Lung (tissue), 12 donors: Measurements from ENCODE around the gene GCNT4. TPM values are rescaled to one million over a fixed set of nuclear protein-coding genes. Genes with fewer than 3 reads are reported as not detected.

Experiments used
- ATAC-seq: fragments of 200-7000 bp; cut with Tn5 transposase; one replicate; pipeline ENCODE4 v1.9.1; 2020; ENCODE audit warnings: moderate number of reproducible peaks; ENCODE audit not compliant: insufficient read depth, low FRiP score
- DNase-seq, 3 donors: peaks; one replicate each; pipeline ENCODE4 v3.0.0-alpha.2; 2013 to 2017
- H3K27ac ChIP-seq, 2 donors: one replicate each; pipeline ENCODE4 v1.5.1; 2013; ENCODE audit warnings: mild to moderate bottlenecking in 2 of 2, moderate library complexity in 2 of 2, control low read depth in 1 of 2, inconsistent platforms in 1 of 2, low read depth in 1 of 2, low read length in 1 of 2
- H3K27me3 ChIP-seq, 3 donors: one replicate each; pipeline ENCODE4 v1.5.1; 2013; ENCODE audit warnings: low read length in 2 of 3; ENCODE audit not compliant: control insufficient read depth in 3 of 3, insufficient read depth in 3 of 3
- H3K36me3 ChIP-seq, 4 donors: one replicate each; pipeline ENCODE4 v1.5.1; 2013; ENCODE audit warnings: low read length in 4 of 4, mild to moderate bottlenecking in 1 of 4, moderate library complexity in 1 of 4; ENCODE audit not compliant: control insufficient read depth in 4 of 4, insufficient read depth in 4 of 4
- H3K4me1 ChIP-seq, 5 donors: one replicate each; pipeline ENCODE4 v1.5.1; 2013; ENCODE audit warnings: low read length in 5 of 5, mild to moderate bottlenecking in 2 of 5, moderate library complexity in 1 of 5; ENCODE audit not compliant: control insufficient read depth in 5 of 5, insufficient read depth in 5 of 5
- H3K4me3 ChIP-seq: one replicate; pipeline ENCODE4 v1.5.1; 2013; ENCODE audit warnings: mild to moderate bottlenecking, control low read depth, moderate library complexity
- H3K9ac ChIP-seq, 2 donors: one replicate each; pipeline ENCODE4 v1.5.1; 2013; ENCODE audit warnings: low read length in 2 of 2, control low read depth in 1 of 2; ENCODE audit not compliant: insufficient read depth in 1 of 2
- H3K9me3 ChIP-seq, 4 donors: one replicate each; pipeline ENCODE4 v1.5.1; 2013; ENCODE audit warnings: low read length in 3 of 4, mild to moderate bottlenecking in 1 of 4, moderate library complexity in 1 of 4; ENCODE audit not compliant: control insufficient read depth in 4 of 4, insufficient read depth in 3 of 4
- WGBS, 2 donors: extraction: QIAGEN DNeasy Blood & Tissue Kit; methylation state at CpG; one replicate each; pipeline ENCODE4 v1.1.7; 2013; 5-methylcytosine and 5-hydroxymethylcytosine counted together
- polyA plus RNA-seq, 2 donors: library from polyadenylated mRNA; stranded (reverse); fragments of 200-250 nt; gene quantifications; one replicate each; pipeline ENCODE4 v1.2.1, GENCODE V29; 2013
- total RNA-seq, 2 donors: library from RNA; depleted of rRNA in 1 of 2; stranded (reverse); fragments of >200 nt in 1 of 2; gene quantifications; one replicate each; pipeline ENCODE4 v1.2.1, GENCODE V29; 2014 to 2021
- TF ChIP-seq, protein P1 (sequence below): IDR thresholded peaks from 2 replicates; pipeline ENCODE4 v1.5.1; 2012; ENCODE audit warnings: mild to moderate bottlenecking; ENCODE audit errors: control extremely low read depth, extremely low read depth
- donor health status: control.
- donor health status: control.
- donor health status: Bipolar disorder and iron deficiency.
- donor health status: healthy.
- donor health status: DM: yes; HTN: yes; CAD: no.

Gene GCNT4
- total and polyA plus RNA-seq, 4 donors = 0.54 to 2.8 (median 1.2) TPM

DNA sequence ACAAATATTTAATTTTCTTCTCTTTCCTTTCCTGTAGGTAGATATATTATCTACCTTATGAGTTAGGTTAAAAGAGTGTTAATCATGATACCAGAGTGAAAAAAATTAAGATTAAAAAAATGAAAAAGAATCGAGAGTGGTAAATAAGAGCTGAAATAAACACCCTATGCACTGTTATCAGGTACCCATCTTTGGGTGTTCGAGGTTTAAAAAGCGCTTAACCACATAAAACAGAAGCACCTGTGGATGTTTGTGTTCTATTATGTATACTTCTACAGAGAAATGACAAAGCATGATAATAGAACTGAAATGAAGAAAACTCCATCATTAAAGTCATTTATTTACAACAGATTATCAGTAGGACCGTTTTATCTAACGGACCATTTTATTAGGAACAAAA is 25.7 kb upstream of the GCNT4 start:
- no peak for ATAC-seq
- Histone ChIP-seq H3K27me3 (no peaks in the 10 kb centered on the region), H3K9ac (no peak overlapping the region), H3K9me3 (no peaks in the 10 kb centered on the region), H3K4me1 (no peaks in the 10 kb centered on the region), H3K4me3 (no peak overlapping the region), H3K36me3 (no peaks in the 10 kb centered on the region), H3K27ac (no peak overlapping the region)
- 83 to 94% methylated on average over 5 of the region's 5 CpGs for WGBS, 2 donors
- TF ChIP-seq, protein P1, sequence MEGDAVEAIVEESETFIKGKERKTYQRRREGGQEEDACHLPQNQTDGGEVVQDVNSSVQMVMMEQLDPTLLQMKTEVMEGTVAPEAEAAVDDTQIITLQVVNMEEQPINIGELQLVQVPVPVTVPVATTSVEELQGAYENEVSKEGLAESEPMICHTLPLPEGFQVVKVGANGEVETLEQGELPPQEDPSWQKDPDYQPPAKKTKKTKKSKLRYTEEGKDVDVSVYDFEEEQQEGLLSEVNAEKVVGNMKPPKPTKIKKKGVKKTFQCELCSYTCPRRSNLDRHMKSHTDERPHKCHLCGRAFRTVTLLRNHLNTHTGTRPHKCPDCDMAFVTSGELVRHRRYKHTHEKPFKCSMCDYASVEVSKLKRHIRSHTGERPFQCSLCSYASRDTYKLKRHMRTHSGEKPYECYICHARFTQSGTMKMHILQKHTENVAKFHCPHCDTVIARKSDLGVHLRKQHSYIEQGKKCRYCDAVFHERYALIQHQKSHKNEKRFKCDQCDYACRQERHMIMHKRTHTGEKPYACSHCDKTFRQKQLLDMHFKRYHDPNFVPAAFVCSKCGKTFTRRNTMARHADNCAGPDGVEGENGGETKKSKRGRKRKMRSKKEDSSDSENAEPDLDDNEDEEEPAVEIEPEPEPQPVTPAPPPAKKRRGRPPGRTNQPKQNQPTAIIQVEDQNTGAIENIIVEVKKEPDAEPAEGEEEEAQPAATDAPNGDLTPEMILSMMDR = no peak
- DNase-seq = no peak

GRCh38 chr5:75072061-75072460 is 19.7 kb upstream of the GCNT4 start:
- H3K4me1 ChIP-seq = no peaks in the 10 kb centered on the region
- TF ChIP-seq, protein P1 = no peak
- H3K27me3 ChIP-seq = peaks cover 0 to 2% (median 0%) of the 10 kb centered on the region in 3 donors
- H3K9ac ChIP-seq = no peak overlapping the region
- DNase-seq (no peak), ATAC-seq (no peak)
- no peaks in the 10 kb centered on the region for H3K9me3 ChIP-seq
- H3K27ac ChIP-seq = no peak overlapping the region
- H3K36me3 ChIP-seq = no peaks in the 10 kb centered on the region
- H3K4me3 ChIP-seq = no peak overlapping the region

DNA sequence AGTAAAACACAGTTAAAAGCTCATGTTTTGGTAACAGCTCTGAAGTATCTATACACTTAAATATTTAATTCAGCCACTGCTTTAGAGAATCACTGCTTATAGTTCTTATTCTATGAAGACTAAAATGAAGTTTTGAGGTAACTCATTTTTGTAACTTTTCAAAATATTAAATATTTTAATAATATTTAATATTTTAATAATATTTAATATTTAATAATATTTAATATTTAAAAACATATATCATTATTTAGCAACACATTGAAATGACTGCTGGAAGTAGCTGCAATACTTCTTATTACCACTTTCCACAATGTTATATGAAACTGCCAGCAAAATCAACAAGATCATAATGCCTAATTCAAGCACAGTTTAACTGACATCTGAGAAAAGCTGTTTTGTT is 18.7 kb upstream of the GCNT4 start:
- ATAC-seq (no peak), DNase-seq (no peak)
- H3K27me3 ChIP-seq = peaks cover 0 to 2% (median 0%) of the 10 kb centered on the region in 3 donors
- H3K4me1 ChIP-seq = no peaks in the 10 kb centered on the region
- H3K9ac ChIP-seq = no peak overlapping the region
- TF ChIP-seq, protein P1 = no peak
- no peak overlapping the region for H3K4me3 ChIP-seq
- no peak overlapping the region for H3K27ac ChIP-seq
- H3K36me3 ChIP-seq = no peaks in the 10 kb centered on the region
- H3K9me3 ChIP-seq = no peaks in the 10 kb centered on the region

DNA sequence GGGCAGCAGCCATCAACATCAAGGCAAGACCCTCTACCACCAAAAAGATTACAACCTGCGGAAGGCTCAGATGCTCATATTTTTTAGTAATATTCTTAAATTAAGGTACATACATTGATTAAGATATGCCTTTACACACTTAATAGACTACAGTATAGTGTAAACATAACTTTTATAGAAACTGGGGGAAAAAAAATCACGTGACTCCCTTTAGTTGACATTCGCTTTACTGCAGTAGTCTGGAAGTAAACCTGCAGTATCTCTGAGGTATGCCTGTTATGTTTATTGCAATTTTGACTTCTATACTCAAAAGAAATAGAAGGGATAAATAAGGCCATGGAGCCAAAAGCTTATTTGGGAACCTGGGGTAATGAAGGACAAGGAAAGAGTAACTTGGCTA is 15.1 kb upstream of the GCNT4 start:
- 94 to 97% methylated on average over 3 of the region's 3 CpGs for WGBS, 2 donors

More for the DNA sequence above, 15.1 kb upstream of the GCNT4 start:
- Histone ChIP-seq H3K27ac (no peak overlapping the region), H3K4me3 (no peak overlapping the region), H3K9me3 (no peaks in the 10 kb centered on the region), H3K27me3 (peaks cover 0 to 2% (median 0%) of the 10 kb centered on the region in 3 donors), H3K4me1 (no peaks in the 10 kb centered on the region), H3K36me3 (no peaks in the 10 kb centered on the region), H3K9ac (no peak overlapping the region)
- no peak for DNase-seq
- TF ChIP-seq, protein P1 = no peak
- no peak for ATAC-seq
